ENCODE measurements around the gene EIF2AK3.

Gene EIF2AK3

GRCh38 chr2:88574445-88574844 lies 52.8 kb downstream of the EIF2AK3 start:
- DNase-seq (ENCODE audit: low read depth) = no peak
- TF ChIP-seq CTCF (conservative IDR thresholded peaks at IDR 0.05; ENCODE audit: control insufficient read depth, insufficient read depth, low read depth, low read length) = no peak
- no peak overlapping the region for H3K4me3 ChIP-seq (ENCODE audit: control insufficient read depth, low read depth, low read length)

GRCh38 chr2:88568179-88568578 lies 59.1 kb downstream of the EIF2AK3 start:
- no peak for DNase-seq (ENCODE audit: low read depth)
- H3K4me3 ChIP-seq (ENCODE audit: control insufficient read depth, low read depth, low read length) = no peak overlapping the region
- no peak for TF ChIP-seq CTCF (conservative IDR thresholded peaks at IDR 0.05; ENCODE audit: control insufficient read depth, insufficient read depth, low read depth, low read length)

GRCh38 chr2:88564402-88564801 lies 62.9 kb downstream of the EIF2AK3 start:
- TF ChIP-seq CTCF (conservative IDR thresholded peaks at IDR 0.05; ENCODE audit: control insufficient read depth, insufficient read depth, low read depth, low read length) = no peak
- DNase-seq (ENCODE audit: low read depth) = no peak
- no peak overlapping the region for H3K4me3 ChIP-seq (ENCODE audit: control insufficient read depth, low read depth, low read length)

DNA sequence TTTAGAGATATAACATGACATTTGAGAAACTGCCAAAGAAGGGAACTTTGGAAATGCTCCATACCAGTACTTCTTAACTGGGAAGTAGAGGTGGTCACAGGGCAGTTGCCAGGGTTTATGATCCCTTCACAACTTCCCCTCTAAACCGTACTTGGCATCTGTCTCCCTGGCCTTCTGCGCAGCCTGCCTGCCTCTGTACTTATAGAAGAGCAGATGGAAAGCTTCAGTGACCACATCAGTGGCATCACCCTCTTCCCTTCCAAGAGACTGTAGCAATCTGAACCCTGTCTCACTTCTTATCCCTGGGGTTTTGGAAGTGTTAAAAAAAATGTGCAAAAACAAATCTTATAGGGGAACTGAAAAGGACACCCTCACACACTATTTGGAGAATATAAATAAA lies 64.1 kb downstream of the EIF2AK3 start:
- no peak overlapping the region for H3K4me3 ChIP-seq (ENCODE audit: control insufficient read depth, low read depth, low read length)
- DNase-seq (ENCODE audit: low read depth) = no peak
- TF ChIP-seq CTCF (conservative IDR thresholded peaks at IDR 0.05; ENCODE audit: control insufficient read depth, insufficient read depth, low read depth, low read length) = no peak

GRCh38 chr2:88561646-88562388 lies 65.4 kb downstream of the EIF2AK3 start:
- DNase-seq (ENCODE audit: low read depth) = no peak
- no peak for TF ChIP-seq CTCF (conservative IDR thresholded peaks at IDR 0.05; ENCODE audit: control insufficient read depth, insufficient read depth, low read depth, low read length)

GRCh38 chr2:88560619-88561307 lies 66.5 kb downstream of the EIF2AK3 start:
- no peak overlapping the region for H3K4me3 ChIP-seq (ENCODE audit: control insufficient read depth, low read depth, low read length)
- DNase-seq (ENCODE audit: low read depth) = no peak
- TF ChIP-seq CTCF (conservative IDR thresholded peaks at IDR 0.05; ENCODE audit: control insufficient read depth, insufficient read depth, low read depth, low read length) = no peak

More at GRCh38 chr2:88561646-88562388, 65.4 kb downstream of the EIF2AK3 start:
- no peak overlapping the region for H3K4me3 ChIP-seq (ENCODE audit: control insufficient read depth, low read depth, low read length)
